SK-N-SH treated with all-trans-retinoic acid at 6 μM for 48 hours (cell line): ENCODE measurements around the gene SPATA6L.

Experiments
- BACH2 ChIP-seq: fragments of 250-450 bp; sonication (Bioruptor Pico); IDR thresholded peaks from 2 replicates; pipeline ENCODE4 v1.9.0; 2021; ENCODE audit warnings: mild to moderate bottlenecking, borderline replicate concordance
- ESRRG ChIP-seq: fragments of 250-450 bp; sonication (Bioruptor Pico); IDR thresholded peaks from 2 replicates; pipeline ENCODE4 v1.6.1; 2021; ENCODE audit warnings: mild to moderate bottlenecking
- GLIS3 ChIP-seq: fragments of 250-450 bp; sonication (Bioruptor Pico); IDR thresholded peaks from 2 replicates; pipeline ENCODE4 v1.5.0; 2020; ENCODE audit warnings: mild to moderate bottlenecking, moderate library complexity
- RARB ChIP-seq: fragments of 250-450 bp; sonication (Bioruptor Pico); IDR thresholded peaks from 2 replicates; pipeline ENCODE4 v1.8.0; 2021; ENCODE audit warnings: mild to moderate bottlenecking, moderate library complexity
- TCF4 ChIP-seq: fragments of 250-450 bp; sonication (Bioruptor Pico); IDR thresholded peaks from 2 replicates; pipeline ENCODE4 v1.8.0; 2021; ENCODE audit warnings: mild to moderate bottlenecking, moderate library complexity, borderline replicate concordance
- ZFP3 ChIP-seq: fragments of 250-450 bp; sonication (Bioruptor Pico); IDR thresholded peaks from 2 replicates; pipeline ENCODE4 v1.5.0; 2020; ENCODE audit warnings: mild to moderate bottlenecking, moderate library complexity
- ZNF8 ChIP-seq: fragments of 450-650 bp; formaldehyde crosslinking; IDR thresholded peaks from 2 replicates; pipeline ENCODE4 v1.5.0; 2020; ENCODE audit warnings: mild to moderate bottlenecking, moderate library complexity
- TF ChIP-seq, protein P1 (sequence below): fragments of 250-450 bp; sonication (Bioruptor Pico); IDR thresholded peaks from 2 replicates; pipeline ENCODE4 v1.5.1; 2020; ENCODE audit warnings: low read depth, mild to moderate bottlenecking, moderate library complexity
- TF ChIP-seq, protein P2 (sequence below): fragments of 250-450 bp; sonication (Bioruptor Pico); IDR thresholded peaks from 2 replicates; pipeline ENCODE4 v1.5.0; 2020; ENCODE audit warnings: mild to moderate bottlenecking, moderate library complexity

DNA sequence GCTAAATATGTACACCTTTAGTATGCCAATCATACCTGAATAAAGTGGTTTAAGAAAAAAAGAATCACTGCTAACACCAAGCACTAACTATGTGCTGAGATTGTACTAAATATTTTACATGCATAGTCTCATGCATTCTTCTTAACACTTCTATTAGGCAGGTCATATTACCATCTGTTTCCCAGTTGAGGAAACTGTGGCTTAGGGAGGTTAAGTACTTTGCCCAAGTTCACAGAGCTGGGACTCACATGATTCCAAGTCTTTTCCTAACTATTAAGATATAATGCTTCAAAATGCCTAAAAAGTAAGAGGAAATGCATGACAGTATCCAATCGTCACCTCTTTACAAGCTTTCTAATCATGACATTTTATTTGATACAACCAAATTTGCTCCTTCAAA, 73.4 kb downstream of the SPATA6L start:
- TF ChIP-seq RARB: no peak
- TF ChIP-seq, protein P1, sequence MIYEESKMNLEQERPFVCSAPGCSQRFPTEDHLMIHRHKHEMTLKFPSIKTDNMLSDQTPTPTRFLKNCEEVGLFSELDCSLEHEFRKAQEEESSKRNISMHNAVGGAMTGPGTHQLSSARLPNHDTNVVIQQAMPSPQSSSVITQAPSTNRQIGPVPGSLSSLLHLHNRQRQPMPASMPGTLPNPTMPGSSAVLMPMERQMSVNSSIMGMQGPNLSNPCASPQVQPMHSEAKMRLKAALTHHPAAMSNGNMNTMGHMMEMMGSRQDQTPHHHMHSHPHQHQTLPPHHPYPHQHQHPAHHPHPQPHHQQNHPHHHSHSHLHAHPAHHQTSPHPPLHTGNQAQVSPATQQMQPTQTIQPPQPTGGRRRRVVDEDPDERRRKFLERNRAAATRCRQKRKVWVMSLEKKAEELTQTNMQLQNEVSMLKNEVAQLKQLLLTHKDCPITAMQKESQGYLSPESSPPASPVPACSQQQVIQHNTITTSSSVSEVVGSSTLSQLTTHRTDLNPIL (CRISPR knock-in tag): no peak
- no peak for TF ChIP-seq BACH2 (CRISPR knock-in tag)
- TF ChIP-seq GLIS3 (CRISPR knock-in tag): no peak
- TF ChIP-seq, protein P2, sequence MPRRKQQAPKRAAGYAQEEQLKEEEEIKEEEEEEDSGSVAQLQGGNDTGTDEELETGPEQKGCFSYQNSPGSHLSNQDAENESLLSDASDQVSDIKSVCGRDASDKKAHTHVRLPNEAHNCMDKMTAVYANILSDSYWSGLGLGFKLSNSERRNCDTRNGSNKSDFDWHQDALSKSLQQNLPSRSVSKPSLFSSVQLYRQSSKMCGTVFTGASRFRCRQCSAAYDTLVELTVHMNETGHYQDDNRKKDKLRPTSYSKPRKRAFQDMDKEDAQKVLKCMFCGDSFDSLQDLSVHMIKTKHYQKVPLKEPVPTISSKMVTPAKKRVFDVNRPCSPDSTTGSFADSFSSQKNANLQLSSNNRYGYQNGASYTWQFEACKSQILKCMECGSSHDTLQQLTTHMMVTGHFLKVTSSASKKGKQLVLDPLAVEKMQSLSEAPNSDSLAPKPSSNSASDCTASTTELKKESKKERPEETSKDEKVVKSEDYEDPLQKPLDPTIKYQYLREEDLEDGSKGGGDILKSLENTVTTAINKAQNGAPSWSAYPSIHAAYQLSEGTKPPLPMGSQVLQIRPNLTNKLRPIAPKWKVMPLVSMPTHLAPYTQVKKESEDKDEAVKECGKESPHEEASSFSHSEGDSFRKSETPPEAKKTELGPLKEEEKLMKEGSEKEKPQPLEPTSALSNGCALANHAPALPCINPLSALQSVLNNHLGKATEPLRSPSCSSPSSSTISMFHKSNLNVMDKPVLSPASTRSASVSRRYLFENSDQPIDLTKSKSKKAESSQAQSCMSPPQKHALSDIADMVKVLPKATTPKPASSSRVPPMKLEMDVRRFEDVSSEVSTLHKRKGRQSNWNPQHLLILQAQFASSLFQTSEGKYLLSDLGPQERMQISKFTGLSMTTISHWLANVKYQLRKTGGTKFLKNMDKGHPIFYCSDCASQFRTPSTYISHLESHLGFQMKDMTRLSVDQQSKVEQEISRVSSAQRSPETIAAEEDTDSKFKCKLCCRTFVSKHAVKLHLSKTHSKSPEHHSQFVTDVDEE (CRISPR knock-in tag): no peak
- TF ChIP-seq ESRRG (CRISPR knock-in tag): no peak
- no peak for TF ChIP-seq ZFP3
- TF ChIP-seq ZNF8 (CRISPR knock-in tag): no peak
- TF ChIP-seq TCF4: no peak
